ENCODE data around the gene GRAMD1B.

The GRAMD1B gene

DNA sequence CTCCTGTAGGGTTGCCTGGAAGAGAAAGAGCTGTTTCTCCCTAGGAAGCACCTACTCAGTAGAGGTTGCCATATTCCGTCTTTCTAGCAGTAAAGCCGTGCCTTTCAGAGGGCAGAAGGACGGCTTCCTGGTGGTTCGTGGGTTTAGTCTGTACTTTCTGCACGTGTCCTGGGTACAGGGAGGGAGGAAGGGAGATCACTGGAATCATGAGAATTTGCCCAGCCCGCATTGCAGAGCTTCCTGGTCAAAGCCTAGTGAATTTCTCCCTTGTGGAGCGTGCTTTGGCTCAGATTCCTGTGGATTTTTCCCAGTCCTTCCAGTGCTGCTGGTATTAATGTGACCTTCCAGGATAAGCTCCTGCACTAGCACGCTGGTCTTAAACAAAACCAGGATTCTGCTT lies 44.9 kb downstream of the GRAMD1B start:
- Histone ChIP-seq H3K79me2 (ENCODE audit: insufficient read depth, low read depth) (no peaks in the 10 kb centered on the region), H2AFZ (ENCODE audit: low read depth) (no peak overlapping the region), H3K27me3 (ENCODE audit: insufficient read depth, low read depth) (no peaks in the 10 kb centered on the region), H3K4me3 (IDR thresholded peaks at IDR 0.05; ENCODE audit: insufficient read depth, low read depth, low read length) (no peak overlapping the region), H3K4me1 (ENCODE audit: low read depth, poor library complexity, severe bottlenecking) (peaks cover 20% of the 10 kb centered on the region), H3K27ac (no peak overlapping the region), H3K9ac (no peak overlapping the region), H3K36me3 (ENCODE audit: insufficient read depth) (no peaks in the 10 kb centered on the region), H3K4me2 (no peak overlapping the region), H4K20me1 (ENCODE audit: insufficient read depth) (no peaks in the 10 kb centered on the region)
- TF ChIP-seq CTCF (conservative IDR thresholded peaks at IDR 0.05; ENCODE audit: low read depth, low read length), result no peak

DNA sequence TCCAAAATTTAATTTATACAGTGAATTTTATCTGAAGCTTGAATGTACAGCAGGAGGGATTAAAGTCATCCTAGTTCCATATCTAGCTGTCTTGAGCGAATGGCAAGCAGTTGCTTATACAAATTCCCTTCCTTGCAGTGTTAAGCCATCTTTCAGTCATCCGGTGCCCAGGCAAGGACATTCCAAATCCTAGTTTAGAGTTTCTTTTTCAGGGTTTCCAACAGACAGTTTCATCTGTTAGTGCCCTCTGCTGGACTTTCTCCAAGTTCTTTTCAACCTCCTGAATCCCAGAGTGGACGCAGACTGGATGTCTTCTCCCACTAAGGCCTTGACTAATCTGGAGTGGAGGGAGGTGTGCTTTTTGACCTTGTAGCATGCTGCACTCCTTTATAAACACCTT lies 45.4 kb downstream of the GRAMD1B start:
- Histone ChIP-seq H4K20me1 (ENCODE audit: insufficient read depth) (no peaks in the 10 kb centered on the region), H2AFZ (ENCODE audit: low read depth) (no peak overlapping the region), H3K79me2 (ENCODE audit: insufficient read depth, low read depth) (no peaks in the 10 kb centered on the region), H3K27ac (no peak overlapping the region), H3K27me3 (ENCODE audit: insufficient read depth, low read depth) (no peaks in the 10 kb centered on the region), H3K4me3 (IDR thresholded peaks at IDR 0.05; ENCODE audit: insufficient read depth, low read depth, low read length) (no peak overlapping the region), H3K9ac (no peak overlapping the region), H3K4me2 (no peak overlapping the region), H3K36me3 (ENCODE audit: insufficient read depth) (no peaks in the 10 kb centered on the region), H3K4me1 (ENCODE audit: low read depth, poor library complexity, severe bottlenecking) (peaks cover 25% of the 10 kb centered on the region)
- no peak for TF ChIP-seq CTCF (conservative IDR thresholded peaks at IDR 0.05; ENCODE audit: low read depth, low read length)

DNA sequence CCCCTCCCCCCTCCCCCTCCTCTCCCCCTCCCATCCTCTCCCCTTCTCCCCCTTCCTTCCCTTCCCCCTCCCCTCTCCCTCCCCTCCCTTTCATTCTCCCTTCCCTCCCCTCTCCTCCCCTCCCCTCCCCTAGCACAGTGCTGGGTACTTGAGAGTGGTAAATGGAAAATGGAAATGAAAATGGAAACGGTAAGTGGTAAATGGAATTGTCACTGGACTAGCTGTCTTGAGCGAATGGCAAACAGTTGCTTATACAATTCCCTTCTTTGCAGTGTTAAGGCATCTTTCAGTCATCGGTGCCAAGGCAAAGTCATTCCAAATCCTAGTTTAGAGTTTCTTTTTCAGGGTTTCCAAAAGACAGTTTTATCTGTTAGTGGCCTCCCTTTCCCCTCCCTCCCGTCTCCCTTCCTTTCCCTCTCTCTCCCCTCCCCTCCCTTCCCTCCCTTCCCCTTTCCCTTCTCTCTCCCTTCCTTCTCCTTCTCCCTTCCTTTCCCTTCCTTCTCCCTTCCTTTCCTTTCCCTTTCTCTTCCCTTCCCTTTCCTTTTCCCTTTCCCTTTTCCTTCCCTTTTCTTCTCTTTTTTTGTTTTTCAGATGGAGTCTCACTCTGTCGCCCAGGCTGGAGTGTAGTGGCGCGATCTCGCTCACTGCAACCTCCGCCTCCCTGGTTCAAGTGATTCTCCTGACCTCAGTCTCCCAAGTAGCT lies 47.3 kb downstream of the GRAMD1B start:
- no peak overlapping the region for H3K27ac ChIP-seq
- no peaks in the 10 kb centered on the region for H3K27me3 ChIP-seq (ENCODE audit: insufficient read depth, low read depth)
- no peak for TF ChIP-seq CTCF (conservative IDR thresholded peaks at IDR 0.05; ENCODE audit: low read depth, low read length)
- no peaks in the 10 kb centered on the region for H3K79me2 ChIP-seq (ENCODE audit: insufficient read depth, low read depth)
- H3K4me3 ChIP-seq (IDR thresholded peaks at IDR 0.05; ENCODE audit: insufficient read depth, low read depth, low read length), result no peak overlapping the region
- no peaks in the 10 kb centered on the region for H3K36me3 ChIP-seq (ENCODE audit: insufficient read depth)
- no peak overlapping the region for H3K9ac ChIP-seq
- H4K20me1 ChIP-seq (ENCODE audit: insufficient read depth), result no peaks in the 10 kb centered on the region
- no peak overlapping the region for H2AFZ ChIP-seq (ENCODE audit: low read depth)
- H3K4me1 ChIP-seq (ENCODE audit: low read depth, poor library complexity, severe bottlenecking), result peaks cover 32% of the 10 kb centered on the region
- no peak overlapping the region for H3K4me2 ChIP-seq

DNA sequence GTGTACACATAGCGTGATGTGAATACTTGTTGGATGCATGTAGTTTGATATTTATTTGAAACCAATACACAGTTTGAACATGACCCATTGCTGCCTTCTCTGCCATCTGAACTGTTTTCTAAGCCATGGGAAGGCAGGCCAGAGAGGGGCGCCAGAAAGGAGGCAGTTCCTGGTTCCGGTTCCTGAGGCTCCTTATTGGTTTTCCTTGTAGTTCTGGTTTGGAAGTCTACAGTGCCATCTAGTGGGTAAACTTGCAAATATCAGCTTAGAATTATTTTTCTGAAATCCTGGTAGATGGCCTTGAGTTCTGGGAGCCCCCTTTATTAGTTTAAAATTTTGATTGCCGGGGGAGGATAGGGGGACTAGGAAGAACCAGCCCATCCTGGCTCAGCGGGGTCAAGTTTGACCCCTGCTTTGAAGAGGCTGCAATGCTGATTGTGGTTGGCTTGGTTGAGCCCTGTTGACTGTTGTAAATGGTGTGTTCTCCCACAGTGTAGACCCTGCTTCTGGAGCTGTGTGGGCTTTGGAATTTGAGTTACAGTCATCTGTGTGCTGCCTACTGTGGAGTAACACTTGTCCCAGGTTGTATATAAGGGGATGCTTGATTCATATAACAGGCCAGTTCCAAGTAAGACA lies 48.4 kb downstream of the GRAMD1B start:
- Histone ChIP-seq H3K36me3 (ENCODE audit: insufficient read depth) (no peaks in the 10 kb centered on the region), H4K20me1 (ENCODE audit: insufficient read depth) (no peaks in the 10 kb centered on the region), H3K4me1 (ENCODE audit: low read depth, poor library complexity, severe bottlenecking) (peaks cover 32% of the 10 kb centered on the region), H3K4me2 (no peak overlapping the region), H3K27me3 (ENCODE audit: insufficient read depth, low read depth) (no peaks in the 10 kb centered on the region), H3K79me2 (ENCODE audit: insufficient read depth, low read depth) (no peaks in the 10 kb centered on the region), H3K9ac (no peak overlapping the region), H2AFZ (ENCODE audit: low read depth) (peak overlapping the region; percentile 54), H3K4me3 (IDR thresholded peaks at IDR 0.05; ENCODE audit: insufficient read depth, low read depth, low read length) (no peak overlapping the region), H3K27ac (no peak overlapping the region)
- TF ChIP-seq CTCF (conservative IDR thresholded peaks at IDR 0.05; ENCODE audit: low read depth, low read length), result peak; percentile 73

Data from KMS-11 (cell line).